ENCODE data around the gene MAN2A1. TPM values are rescaled to one million over a fixed set of nuclear protein-coding genes. Genes with fewer than 3 reads are reported as not detected.

The MAN2A1 gene
- total RNA-seq, 1 donor from 2014 or later = 83.6 TPM

GRCh38 chr5:109812698-109813097 lies 123.0 kb downstream of the MAN2A1 start:
- no peak for DNase-seq (ENCODE audit: low spot score)
- Mint-ChIP-seq H3K27ac (ENCODE audit: unreplicated experiment) (no peak overlapping the region), H3K27me3 (ENCODE audit: unreplicated experiment) (peaks cover 2% of the 10 kb centered on the region), H3K4me1 (ENCODE audit: unreplicated experiment) (peaks cover 2% of the 10 kb centered on the region), H3K36me3 (ENCODE audit: low read depth, unreplicated experiment) (peaks cover 3% of the 10 kb centered on the region), H3K9me3 (ENCODE audit: unreplicated experiment) (no peaks in the 10 kb centered on the region), H3K4me3 (ENCODE audit: unreplicated experiment) (no peak overlapping the region)
- TF ChIP-seq CTCF (IDR thresholded peaks at IDR 0.05; ENCODE audit: unreplicated experiment) = no peak

GRCh38 chr5:109816732-109817131 lies 127.0 kb downstream of the MAN2A1 start:
- Mint-ChIP-seq H3K36me3 (ENCODE audit: low read depth, unreplicated experiment) (peaks cover 6% of the 10 kb centered on the region), H3K4me3 (ENCODE audit: unreplicated experiment) (no peak overlapping the region)
- DNase-seq (ENCODE audit: low spot score) = no peak

GRCh38 chr5:109819878-109820277 lies 130.2 kb downstream of the MAN2A1 start:
- no peaks in the 10 kb centered on the region for H3K9me3 Mint-ChIP-seq (ENCODE audit: unreplicated experiment)
- peaks cover 4% of the 10 kb centered on the region for H3K36me3 Mint-ChIP-seq (ENCODE audit: low read depth, unreplicated experiment)
- peaks cover under 1% of the 10 kb centered on the region for H3K4me1 Mint-ChIP-seq (ENCODE audit: unreplicated experiment)
- DNase-seq (ENCODE audit: low spot score) = no peak
- H3K27ac Mint-ChIP-seq (ENCODE audit: unreplicated experiment) = no peak overlapping the region
- H3K4me3 Mint-ChIP-seq (ENCODE audit: unreplicated experiment) = no peak overlapping the region
- H3K27me3 Mint-ChIP-seq (ENCODE audit: unreplicated experiment) = no peaks in the 10 kb centered on the region
- peak; percentile 19 for TF ChIP-seq CTCF (IDR thresholded peaks at IDR 0.05; ENCODE audit: unreplicated experiment)

More at GRCh38 chr5:109816732-109817131, 127.0 kb downstream of the MAN2A1 start:
- H3K27me3 Mint-ChIP-seq (ENCODE audit: unreplicated experiment) = no peaks in the 10 kb centered on the region
- peaks cover 2% of the 10 kb centered on the region for H3K4me1 Mint-ChIP-seq (ENCODE audit: unreplicated experiment)
- H3K27ac Mint-ChIP-seq (ENCODE audit: unreplicated experiment) = no peak overlapping the region
- no peaks in the 10 kb centered on the region for H3K9me3 Mint-ChIP-seq (ENCODE audit: unreplicated experiment)
- TF ChIP-seq CTCF (IDR thresholded peaks at IDR 0.05; ENCODE audit: unreplicated experiment) = no peak

GRCh38 chr5:109823597-109823996 lies 133.9 kb downstream of the MAN2A1 start:
- DNase-seq (ENCODE audit: low spot score) = no peak
- Mint-ChIP-seq H3K9me3 (ENCODE audit: unreplicated experiment) (no peaks in the 10 kb centered on the region), H3K4me3 (ENCODE audit: unreplicated experiment) (no peak overlapping the region), H3K36me3 (ENCODE audit: low read depth, unreplicated experiment) (peaks cover 8% of the 10 kb centered on the region), H3K4me1 (ENCODE audit: unreplicated experiment) (peaks cover 8% of the 10 kb centered on the region), H3K27ac (ENCODE audit: unreplicated experiment) (no peak overlapping the region), H3K27me3 (ENCODE audit: unreplicated experiment) (no peaks in the 10 kb centered on the region)
- no peak for TF ChIP-seq CTCF (IDR thresholded peaks at IDR 0.05; ENCODE audit: unreplicated experiment)

- no peak for DNase-seq (ENCODE audit: low spot score)
- H3K9me3 Mint-ChIP-seq (ENCODE audit: unreplicated experiment) = no peaks in the 10 kb centered on the region
- no peak overlapping the region for H3K4me3 Mint-ChIP-seq (ENCODE audit: unreplicated experiment)
- H3K27ac Mint-ChIP-seq (ENCODE audit: unreplicated experiment) = peak overlapping the region; percentile 78
- no peaks in the 10 kb centered on the region for H3K27me3 Mint-ChIP-seq (ENCODE audit: unreplicated experiment)
- no peak for TF ChIP-seq CTCF (IDR thresholded peaks at IDR 0.05; ENCODE audit: unreplicated experiment)
- H3K4me1 Mint-ChIP-seq (ENCODE audit: unreplicated experiment) = peaks cover 8% of the 10 kb centered on the region
- peaks cover 9% of the 10 kb centered on the region for H3K36me3 Mint-ChIP-seq (ENCODE audit: low read depth, unreplicated experiment)
Observed at GRCh38 chr5:109825450-109825849, 135.7 kb downstream of the MAN2A1 start.
